H1 (cell line): ENCODE measurements around the gene ACBD4. TPM values are rescaled to one million over a fixed set of nuclear protein-coding genes. Genes with fewer than 3 reads are reported as not detected.

Experiments
- SP2 ChIP-seq: IDR thresholded peaks from 2 replicates; pipeline ENCODE4 v1.6.1; 2012; ENCODE audit warnings: mild to moderate bottlenecking, low read length, inconsistent platforms
- ZNF274 ChIP-seq: IDR thresholded peaks from 2 replicates; pipeline ENCODE4 v1.7.0; 2012; ENCODE audit warnings: low read length, borderline replicate concordance; ENCODE audit errors: extremely low read depth
- polyA plus RNA-seq, 7 experiments: library from polyadenylated mRNA; depleted of rRNA in 3 of 7; stranded (reverse) in 5 of 7; unstranded in 2 of 7; fragments of >200 nt in 5 of 7; fragments of 200-250 nt in 2 of 7; gene quantifications; 1 replicate in 5 of 7; 2 replicates in 1 of 7; 4 replicates in 1 of 7; pipeline versions ENCODE4 v1.2.1 to v1.2.3, GENCODE V29; 2011 to 2013; ENCODE audit warnings: missing spikeins in 2 of 7, mixed read lengths in 2 of 7
- total RNA-seq: library from RNA; stranded (reverse); fragmentation: NEBNext Ultra II Directional; extraction: Animal tissue kit (Norgen Biotek cat#: 25700); gene quantifications from 2 replicates; pipeline ENCODE4 v1.2.1, GENCODE V29; 2021

The ACBD4 gene
- total and polyA plus RNA-seq, 2 of the 8 experiments (the other 6 are each of a cell fraction or from before 2014, with no cell fraction given) = 7.3 to 10.7 TPM

- TF ChIP-seq ZNF274 (no peak), SP2 (no peak)
These were observed 14.5 kb downstream of the ACBD4 start (continued) for GRCh38 chr17:45149669-45150664.
